HG03469 (cell line): Measurements from ENCODE around the gene MLX.
"Not testable (repeated sequence)": the region's sequence is repeated elsewhere in the genome, so short reads cannot be mapped to it uniquely, and the experiment has no call there.

Source experiments
- ATAC-seq: cut with Tn5 transposase; IDR thresholded peaks from one replicate; pipeline ENCODE4 v1.9.1; 2021; ENCODE audit warnings: mild to moderate bottlenecking, moderate library complexity, moderate number of reproducible peaks; ENCODE audit not compliant: unreplicated experiment

Gene MLX

GRCh38 chr17:42577532-42578281, 10.8 kb downstream of the MLX start, which contains the start of gene PSMC3IP:
Gene PSMC3IP, minus strand, starts transcription at chr17:42577729. Its CDS starts 43 bp downstream, at chr17:42577686.
- ATAC-seq: peak; percentile 53

GRCh38 chr17:42578282-42578869, 11.5 kb downstream of the MLX start:
- peak; percentile 31 for ATAC-seq

- no peak for ATAC-seq
These were observed 13.1 kb downstream of the MLX start for GRCh38 chr17:42579794-42580551.

GRCh38 chr17:42581744-42582270, 14.9 kb downstream of the MLX start:
- ATAC-seq: no peak

GRCh38 chr17:42584880-42585279, 18.0 kb downstream of the MLX start:
- ATAC-seq: no peak

- no peak for ATAC-seq
These were observed 18.5 kb downstream of the MLX start for GRCh38 chr17:42585353-42585752.

- ATAC-seq: no peak
These were observed 19.8 kb downstream of the MLX start for GRCh38 chr17:42586514-42587230.

- no peak for ATAC-seq
These were observed 24.0 kb downstream of the MLX start for GRCh38 chr17:42590886-42591285.

GRCh38 chr17:42591411-42591810, 24.5 kb downstream of the MLX start:
- no peak for ATAC-seq

- ATAC-seq: no peak
These were observed 29.5 kb downstream of the MLX start for GRCh38 chr17:42596386-42596785.

- no peak for ATAC-seq
These were observed 32.0 kb downstream of the MLX start for GRCh38 chr17:42598905-42599304.

GRCh38 chr17:42603318-42603717, 36.4 kb downstream of the MLX start:
- ATAC-seq: no peak

GRCh38 chr17:42607769-42608168, 40.9 kb downstream of the MLX start:
- no peak for ATAC-seq

- ATAC-seq: peak; percentile 2
These were observed 41.6 kb downstream of the MLX start for GRCh38 chr17:42608305-42609181.

- peak; percentile 74 for ATAC-seq
These were observed 42.4 kb downstream of the MLX start, which contains the start of the genes RETREG3 and TUBG1 for GRCh38 chr17:42609182-42609813. Gene RETREG3, minus strand, starts transcription at chr17:42609374. Its CDS starts 50 bp downstream, at chr17:42609324. Gene TUBG1, plus strand, starts transcription at chr17:42609683. Its CDS starts 55 bp downstream, at chr17:42609738.

GRCh38 chr17:42609814-42610801, 43.2 kb downstream of the MLX start:
- ATAC-seq: not testable (repeated sequence)

- no peak for ATAC-seq
These were observed 45.1 kb downstream of the MLX start for GRCh38 chr17:42612013-42612412.
